Mammary epithelial cell (primary cell): ENCODE measurements around the gene DIPK1B.

ENCODE experiments used
- CTCF ChIP-seq, 2 donors: IDR thresholded peaks in 1 of 2; conservative IDR thresholded peaks in 1 of 2; 2 replicates each; pipeline ENCODE4 v1.5.1; 2011 to 2012; ENCODE audit warnings: inconsistent platforms in 2 of 2, low read length in 2 of 2, mild to moderate bottlenecking in 2 of 2, control low read depth in 1 of 2, low read depth in 1 of 2; ENCODE audit not compliant: insufficient read depth in 1 of 2; ENCODE audit errors: extremely low read depth in 1 of 2
- EZH2 ChIP-seq: IDR thresholded peaks from 2 replicates; pipeline ENCODE4 v1.6.1; 2012; ENCODE audit warnings: low read length, inconsistent platforms, borderline replicate concordance

DNA sequence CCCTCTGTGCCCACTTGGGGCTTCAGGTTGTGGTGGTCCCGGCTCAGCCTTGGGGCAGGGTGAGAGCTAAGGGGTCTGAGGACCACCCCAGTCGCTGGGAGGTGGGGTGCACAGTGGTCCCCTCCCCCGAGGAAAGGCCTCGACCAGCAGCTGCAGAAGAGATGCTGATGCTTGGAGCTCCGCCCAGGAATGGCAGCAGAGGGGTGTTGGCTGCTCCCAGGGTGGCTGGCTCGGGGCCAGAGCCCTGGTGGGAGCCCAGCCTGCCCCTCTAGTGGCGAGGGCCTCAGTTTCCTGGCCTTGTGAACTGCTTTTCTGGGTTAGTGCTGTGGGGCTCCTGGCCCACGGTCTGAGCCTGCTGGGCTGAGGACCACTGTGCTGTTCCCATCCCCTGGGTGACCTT, 1.2 kb downstream of the DIPK1B start:
- TF ChIP-seq CTCF (conservative IDR thresholded peaks at IDR 0.05 in 1 of 2, IDR thresholded peaks at IDR 0.05 in 1 of 2; ENCODE audit: extremely low read depth in 1 of 2, insufficient read depth in 1 of 2, low read depth in 1 of 2, low read length in 2 of 2) (no peak), EZH2 (no peak)
